Activated CD8-positive, alpha-beta memory T cell treated with anti-CD3 and anti-CD28 coated beads for 48 hours (primary cell): ENCODE data around the gene SLC9A9.

Experiments
- DNase-seq, 3 experiments: peaks; one replicate each; pipeline ENCODE4 v3.0.0-alpha.2; 2020; ENCODE audit warnings: low read depth in 2 of 3, low spot score in 2 of 3

Gene SLC9A9

GRCh38 chr3:143848704-143849103 lies 436 bp upstream of the SLC9A9 start:
- DNase-seq: no peak

GRCh38 chr3:143843587-143843986 lies 4.7 kb downstream of the SLC9A9 start:
- DNase-seq: no peak

GRCh38 chr3:143840636-143841035 lies 7.6 kb downstream of the SLC9A9 start:
- no peak for DNase-seq

- no peak for DNase-seq
These were observed 8.3 kb downstream of the SLC9A9 start for GRCh38 chr3:143839980-143840379.

- DNase-seq: no peak
These were observed 11.2 kb downstream of the SLC9A9 start for GRCh38 chr3:143837076-143837475.

GRCh38 chr3:143835312-143835711 lies 13.0 kb downstream of the SLC9A9 start:
- no peak for DNase-seq

GRCh38 chr3:143832433-143832832 lies 15.8 kb downstream of the SLC9A9 start:
- no peak for DNase-seq

GRCh38 chr3:143831994-143832393 lies 16.3 kb downstream of the SLC9A9 start:
- no peak for DNase-seq

- DNase-seq: no peak
These were observed 17.1 kb downstream of the SLC9A9 start for GRCh38 chr3:143831208-143831607.

GRCh38 chr3:143830786-143831185 lies 17.5 kb downstream of the SLC9A9 start:
- DNase-seq: no peak

GRCh38 chr3:143830063-143830462 lies 18.2 kb downstream of the SLC9A9 start:
- DNase-seq: no peak

GRCh38 chr3:143827425-143827824 lies 20.8 kb downstream of the SLC9A9 start:
- no peak for DNase-seq

- no peak for DNase-seq
These were observed 22.0 kb downstream of the SLC9A9 start for GRCh38 chr3:143826296-143826695.

GRCh38 chr3:143825513-143825912 lies 22.8 kb downstream of the SLC9A9 start:
- no peak for DNase-seq

- DNase-seq: no peak
These were observed 23.4 kb downstream of the SLC9A9 start for GRCh38 chr3:143824735-143825385.

- no peak for DNase-seq
These were observed 25.5 kb downstream of the SLC9A9 start for GRCh38 chr3:143822798-143823197.

- DNase-seq: no peak
These were observed 25.9 kb downstream of the SLC9A9 start for GRCh38 chr3:143822374-143822773.

- no peak for DNase-seq
These were observed 26.4 kb downstream of the SLC9A9 start for GRCh38 chr3:143821862-143822261.

- DNase-seq: no peak
These were observed 27.6 kb downstream of the SLC9A9 start for GRCh38 chr3:143820466-143821221.

GRCh38 chr3:143819890-143820289 lies 28.4 kb downstream of the SLC9A9 start:
- DNase-seq: no peak

GRCh38 chr3:143814443-143814889 lies 33.8 kb downstream of the SLC9A9 start:
- no peak for DNase-seq

- no peak for DNase-seq
These were observed 35.8 kb downstream of the SLC9A9 start for GRCh38 chr3:143812481-143812880.

GRCh38 chr3:143811602-143812001 lies 36.7 kb downstream of the SLC9A9 start:
- no peak for DNase-seq
